ENCODE measurements around the gene OSCP1. TPM values are rescaled to one million over a fixed set of nuclear protein-coding genes. Genes with fewer than 3 reads are reported as not detected.

OSCP1 gene
- total and polyA plus RNA-seq, 2 donors (not counting 1 experiment from before 2014, with no cell fraction given) = 0.16 to 0.94 TPM

GRCh38 chr1:36484099-36484498 lies 33.8 kb upstream of the OSCP1 start:
- Histone ChIP-seq H3K4me1 (ENCODE audit: control insufficient read depth in 2 of 2, insufficient read depth in 2 of 2, low read length in 2 of 2) (peaks cover 24 to 37% of the 10 kb centered on the region in 2 donors), H3K27me3 (replicated peaks in 1 of 4; ENCODE audit: control extremely low read depth in 1 of 4, control insufficient read depth in 3 of 4, insufficient read depth in 4 of 4, low read length in 3 of 4) (peaks cover 0 to 9% (median 0%) of the 10 kb centered on the region in 4 experiments), H3K79me2 (ENCODE audit: control insufficient read depth, insufficient read depth, low read length) (no peaks in the 10 kb centered on the region), H3K9me3 (ENCODE audit: control extremely low read depth in 1 of 3, control insufficient read depth in 2 of 3, insufficient read depth in 1 of 3, low read length in 2 of 3) (peaks cover 0 to 3% (median 0%) of the 10 kb centered on the region in 3 donors), H3K36me3 (replicated peaks in 1 of 2; ENCODE audit: control extremely low read depth in 1 of 2, control insufficient read depth in 1 of 2, extremely low read depth in 1 of 2, insufficient read depth in 2 of 2, low read length in 1 of 2) (no peaks in the 10 kb centered on the region), H2AFZ (ENCODE audit: insufficient read depth, low read depth, low read length, poor library complexity, severe bottlenecking) (no peak overlapping the region), H4K20me1 (ENCODE audit: control insufficient read depth, insufficient read depth, low read length, poor library complexity, severe bottlenecking) (no peaks in the 10 kb centered on the region), H3K9ac (ENCODE audit: low read length) (no peak overlapping the region), H3K27ac (ENCODE audit: low read length in 2 of 2) (no peak overlapping the region), H3K4me3 (ENCODE audit: control extremely low read depth in 1 of 5, extremely low read depth in 1 of 5, insufficient read depth in 1 of 5, low read depth in 2 of 5, low read length in 4 of 5) (no peak overlapping the region), H3K4me2 (replicated peaks; ENCODE audit: low read depth, low read length, poor library complexity, severe bottlenecking) (no peak overlapping the region)
- H3K27ac Mint-ChIP-seq = no peak overlapping the region
- H3K9me3 Mint-ChIP-seq (ENCODE audit: insufficient read depth) = no peaks in the 10 kb centered on the region
- H3K4me3 Mint-ChIP-seq = no peak overlapping the region
- WGBS (ENCODE audit: insufficient coverage) = 93% methylated on average over 2 of the region's 2 CpGs
- H3K4me1 Mint-ChIP-seq = peaks cover 24% of the 10 kb centered on the region
- H3K27me3 Mint-ChIP-seq = no peaks in the 10 kb centered on the region
- intact Hi-C loops (cut with micrococcal nuclease) = no loop called here
- ChIA-PET CTCF (interaction anchor here (1.6 kb wide), 1 partner anchor 33 kb away, joined by 4 read pairs; no protein-coding TSS in a partner anchor), POLR2A (no interaction called here)
- DNase-seq = no peak
- TF ChIP-seq CTCF (IDR thresholded peaks at IDR 0.05) (no peak), EZH2 (IDR thresholded peaks at IDR 0.05; ENCODE audit: borderline replicate concordance, insufficient read depth, low read depth, low read length, poor library complexity, severe bottlenecking) (no peak)
- no peak for ATAC-seq (ENCODE audit: low read depth)

- H3K27me3 ChIP-seq (replicated peaks in 1 of 4; ENCODE audit: control extremely low read depth in 1 of 4, control insufficient read depth in 3 of 4, insufficient read depth in 4 of 4, low read length in 3 of 4) = peaks cover 0 to 9% (median 0%) of the 10 kb centered on the region in 4 experiments
- no peaks in the 10 kb centered on the region for H3K27me3 Mint-ChIP-seq
- H3K4me3 ChIP-seq (ENCODE audit: control extremely low read depth in 1 of 5, extremely low read depth in 1 of 5, insufficient read depth in 1 of 5, low read depth in 2 of 5, low read length in 4 of 5) = peak within 1 kb of the TSS in 2 of 5 experiments; percentile 10 to 71
- no peaks in the 10 kb centered on the region for H3K9me3 Mint-ChIP-seq (ENCODE audit: insufficient read depth)
- H3K27ac ChIP-seq (ENCODE audit: low read length in 2 of 2) = no peak within 1 kb of the TSS
- H4K20me1 ChIP-seq (ENCODE audit: control insufficient read depth, insufficient read depth, low read length, poor library complexity, severe bottlenecking) = no peaks in the 10 kb centered on the region
- 10% methylated on average over 8 of the region's 13 CpGs for WGBS (ENCODE audit: insufficient coverage)
- peaks cover 24 to 37% of the 10 kb centered on the region in 2 donors for H3K4me1 ChIP-seq (ENCODE audit: control insufficient read depth in 2 of 2, insufficient read depth in 2 of 2, low read length in 2 of 2)
- no peak for DNase-seq
- TF ChIP-seq CTCF (IDR thresholded peaks at IDR 0.05) = no peak
- TF ChIP-seq EZH2 (IDR thresholded peaks at IDR 0.05; ENCODE audit: borderline replicate concordance, insufficient read depth, low read depth, low read length, poor library complexity, severe bottlenecking) = no peak
- no peak within 1 kb of the TSS for H3K9ac ChIP-seq (ENCODE audit: low read length)
- H3K79me2 ChIP-seq (ENCODE audit: control insufficient read depth, insufficient read depth, low read length) = no peaks in the 10 kb centered on the region
- peak within 1 kb of the TSS; percentile 68 for H2AFZ ChIP-seq (ENCODE audit: insufficient read depth, low read depth, low read length, poor library complexity, severe bottlenecking)
- POLR2A ChIA-PET = no interaction called here
- no peaks in the 10 kb centered on the region for H3K36me3 ChIP-seq (replicated peaks in 1 of 2; ENCODE audit: control extremely low read depth in 1 of 2, control insufficient read depth in 1 of 2, extremely low read depth in 1 of 2, insufficient read depth in 2 of 2, low read length in 1 of 2)
- intact Hi-C loops (cut with micrococcal nuclease) = no loop called here
- ATAC-seq (ENCODE audit: low read depth) = no peak
- H3K9me3 ChIP-seq (ENCODE audit: control extremely low read depth in 1 of 3, control insufficient read depth in 2 of 3, insufficient read depth in 1 of 3, low read length in 2 of 3) = peaks cover 0 to 3% (median 0%) of the 10 kb centered on the region in 3 donors
- H3K4me3 Mint-ChIP-seq = peak within 1 kb of the TSS; percentile 62
- H3K4me1 Mint-ChIP-seq = peaks cover 23% of the 10 kb centered on the region
- H3K4me2 ChIP-seq (replicated peaks; ENCODE audit: low read depth, low read length, poor library complexity, severe bottlenecking) = peak within 1 kb of the TSS; percentile 46
- H3K27ac Mint-ChIP-seq = no peak within 1 kb of the TSS
- CTCF ChIA-PET = no interaction called here
Measured at GRCh38 chr1:36482724-36483388, 32.6 kb upstream of the OSCP1 start, which contains the start of gene CSF3R. Gene CSF3R (minus strand): TSS chr1:36482913. CDS start chr1:36479496, 3,417 bp downstream.
